Measurements from ENCODE around the gene RYR3. TPM values are rescaled to one million over a fixed set of nuclear protein-coding genes. Genes with fewer than 3 reads are reported as not detected.

The RYR3 gene
- total and polyA plus RNA-seq, 2 donors (not counting 1 experiment from before 2014, with no cell fraction given), result 0.17 TPM; not detected in 1

DNA sequence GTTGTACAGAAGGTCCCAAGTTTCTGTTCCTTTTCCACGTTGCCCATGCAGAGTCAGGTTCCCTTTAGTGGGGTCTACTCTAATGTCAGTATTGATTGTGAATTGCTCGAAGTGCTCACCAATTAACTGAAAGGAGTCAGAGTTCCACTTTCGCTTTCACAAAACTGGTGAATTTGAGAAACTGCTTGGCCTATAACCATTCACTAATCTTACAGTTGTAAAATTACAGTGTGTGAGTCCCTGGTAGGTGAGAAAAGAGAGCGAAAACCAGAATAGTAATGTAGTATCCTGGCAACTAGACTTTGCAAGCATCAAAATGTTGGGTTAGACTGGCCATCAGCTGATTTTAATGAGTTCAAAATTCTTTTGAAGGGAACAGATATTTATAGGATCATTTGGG lies 420.0 kb downstream of the RYR3 start:
- no peaks in the 10 kb centered on the region for H3K27me3 ChIP-seq (ENCODE audit: control insufficient read depth, insufficient read depth, low read length)
- H2AFZ ChIP-seq (ENCODE audit: low read length), result no peak overlapping the region
- no peak for TF ChIP-seq EZH2 (IDR thresholded peaks at IDR 0.05; ENCODE audit: low read length, missing control alignments)

DNA sequence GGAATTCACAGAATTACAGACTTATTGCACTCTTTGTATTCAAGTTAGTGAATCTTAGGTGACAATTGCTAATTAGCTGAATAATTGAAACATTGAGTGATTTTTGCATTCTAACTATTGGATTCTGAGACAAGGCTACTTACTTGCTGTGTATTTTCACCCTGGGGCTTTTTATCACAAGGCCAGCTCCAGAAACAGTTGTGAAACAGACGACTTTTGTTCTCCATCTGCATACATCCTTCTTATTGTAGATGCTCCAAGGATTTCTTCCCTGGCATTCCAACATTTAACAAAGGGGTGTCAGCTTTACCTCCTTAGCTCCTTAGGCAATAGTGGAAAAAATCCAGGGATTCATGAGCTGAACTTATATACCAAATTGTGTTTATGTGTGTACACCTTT lies 424.4 kb downstream of the RYR3 start:
- Histone ChIP-seq H3K4me2 (ENCODE audit: extremely low read depth, insufficient read depth, low read length) (no peak overlapping the region), H3K4me3 (replicated peaks in 1 of 4; ENCODE audit: control extremely low read depth in 1 of 4, insufficient read depth in 1 of 4, low read depth in 3 of 4, low read length in 4 of 4) (no peak overlapping the region), H2AFZ (ENCODE audit: low read length) (no peak overlapping the region), H3K9me3 (ENCODE audit: control insufficient read depth, insufficient read depth, low read depth, low read length) (no peaks in the 10 kb centered on the region), H3K27ac (ENCODE audit: insufficient read depth, low read length) (no peak overlapping the region), H3K4me1 (ENCODE audit: control insufficient read depth, extremely low read depth, insufficient read depth, low read length) (no peaks in the 10 kb centered on the region), H3K36me3 (ENCODE audit: control insufficient read depth, insufficient read depth, low read length) (no peaks in the 10 kb centered on the region), H3K79me2 (ENCODE audit: control insufficient read depth, insufficient read depth, low read length) (no peaks in the 10 kb centered on the region), H4K20me1 (ENCODE audit: control insufficient read depth, extremely low read depth, insufficient read depth, low read length) (no peaks in the 10 kb centered on the region), H3K9ac (ENCODE audit: insufficient read depth, low read length) (no peak overlapping the region), H3K27me3 (ENCODE audit: control insufficient read depth, insufficient read depth, low read length) (no peaks in the 10 kb centered on the region)
- TF ChIP-seq, protein P1, sequence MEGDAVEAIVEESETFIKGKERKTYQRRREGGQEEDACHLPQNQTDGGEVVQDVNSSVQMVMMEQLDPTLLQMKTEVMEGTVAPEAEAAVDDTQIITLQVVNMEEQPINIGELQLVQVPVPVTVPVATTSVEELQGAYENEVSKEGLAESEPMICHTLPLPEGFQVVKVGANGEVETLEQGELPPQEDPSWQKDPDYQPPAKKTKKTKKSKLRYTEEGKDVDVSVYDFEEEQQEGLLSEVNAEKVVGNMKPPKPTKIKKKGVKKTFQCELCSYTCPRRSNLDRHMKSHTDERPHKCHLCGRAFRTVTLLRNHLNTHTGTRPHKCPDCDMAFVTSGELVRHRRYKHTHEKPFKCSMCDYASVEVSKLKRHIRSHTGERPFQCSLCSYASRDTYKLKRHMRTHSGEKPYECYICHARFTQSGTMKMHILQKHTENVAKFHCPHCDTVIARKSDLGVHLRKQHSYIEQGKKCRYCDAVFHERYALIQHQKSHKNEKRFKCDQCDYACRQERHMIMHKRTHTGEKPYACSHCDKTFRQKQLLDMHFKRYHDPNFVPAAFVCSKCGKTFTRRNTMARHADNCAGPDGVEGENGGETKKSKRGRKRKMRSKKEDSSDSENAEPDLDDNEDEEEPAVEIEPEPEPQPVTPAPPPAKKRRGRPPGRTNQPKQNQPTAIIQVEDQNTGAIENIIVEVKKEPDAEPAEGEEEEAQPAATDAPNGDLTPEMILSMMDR (conservative IDR thresholded peaks at IDR 0.05 in 1 of 2, IDR thresholded peaks at IDR 0.05 in 1 of 2; ENCODE audit: low read depth in 1 of 2, low read length in 2 of 2), result no peak
- TF ChIP-seq EZH2 (IDR thresholded peaks at IDR 0.05; ENCODE audit: low read length, missing control alignments), result no peak
- no peak for DNase-seq (ENCODE audit: low read depth in 2 of 2)

More for the DNA sequence above, 420.0 kb downstream of the RYR3 start:
- DNase-seq (ENCODE audit: low read depth in 2 of 2), result no peak
- Histone ChIP-seq H3K9ac (ENCODE audit: insufficient read depth, low read length) (no peak overlapping the region), H4K20me1 (ENCODE audit: control insufficient read depth, extremely low read depth, insufficient read depth, low read length) (no peaks in the 10 kb centered on the region), H3K4me3 (replicated peaks in 1 of 4; ENCODE audit: control extremely low read depth in 1 of 4, insufficient read depth in 1 of 4, low read depth in 3 of 4, low read length in 4 of 4) (no peak overlapping the region), H3K79me2 (ENCODE audit: control insufficient read depth, insufficient read depth, low read length) (no peaks in the 10 kb centered on the region), H3K4me1 (ENCODE audit: control insufficient read depth, extremely low read depth, insufficient read depth, low read length) (no peaks in the 10 kb centered on the region), H3K9me3 (ENCODE audit: control insufficient read depth, insufficient read depth, low read depth, low read length) (no peaks in the 10 kb centered on the region), H3K36me3 (ENCODE audit: control insufficient read depth, insufficient read depth, low read length) (no peaks in the 10 kb centered on the region), H3K27ac (ENCODE audit: insufficient read depth, low read length) (no peak overlapping the region), H3K4me2 (ENCODE audit: extremely low read depth, insufficient read depth, low read length) (no peak overlapping the region)

DNA sequence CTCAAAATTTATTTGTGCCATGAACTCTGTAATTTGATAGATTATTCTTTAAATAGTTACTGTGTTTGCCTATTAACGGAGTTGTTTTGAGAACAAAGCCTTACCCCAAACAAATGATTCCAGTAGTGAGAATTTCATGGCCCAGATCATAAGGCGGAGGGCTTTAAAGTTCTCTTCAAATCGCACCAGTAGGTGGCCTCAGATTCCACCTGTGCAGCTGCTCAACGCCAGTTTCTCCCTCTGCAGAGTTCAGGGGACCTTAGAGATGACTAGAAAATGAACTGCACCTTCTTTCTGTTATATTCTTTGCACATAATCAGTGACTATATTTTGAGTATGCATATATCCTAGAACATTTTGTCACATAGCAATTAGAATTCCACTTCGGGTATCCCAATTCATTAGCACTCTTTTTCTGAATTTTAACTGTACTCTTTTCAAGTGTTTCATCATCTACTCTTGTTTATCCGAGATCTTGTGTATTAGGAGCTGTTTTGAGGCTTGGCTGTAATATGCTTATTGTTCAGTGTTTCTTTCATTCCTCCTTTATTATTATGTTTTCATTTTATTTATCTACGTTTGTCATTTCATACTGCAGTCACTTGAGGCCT lies 425.0 kb downstream of the RYR3 start:
- Histone ChIP-seq H3K9me3 (ENCODE audit: control insufficient read depth, insufficient read depth, low read depth, low read length) (no peaks in the 10 kb centered on the region), H3K27ac (ENCODE audit: insufficient read depth, low read length) (no peak overlapping the region), H3K9ac (ENCODE audit: insufficient read depth, low read length) (no peak overlapping the region), H3K4me1 (ENCODE audit: control insufficient read depth, extremely low read depth, insufficient read depth, low read length) (no peaks in the 10 kb centered on the region), H3K4me2 (ENCODE audit: extremely low read depth, insufficient read depth, low read length) (no peak overlapping the region), H3K27me3 (ENCODE audit: control insufficient read depth, insufficient read depth, low read length) (no peaks in the 10 kb centered on the region), H4K20me1 (ENCODE audit: control insufficient read depth, extremely low read depth, insufficient read depth, low read length) (no peaks in the 10 kb centered on the region), H2AFZ (ENCODE audit: low read length) (no peak overlapping the region), H3K36me3 (ENCODE audit: control insufficient read depth, insufficient read depth, low read length) (no peaks in the 10 kb centered on the region), H3K79me2 (ENCODE audit: control insufficient read depth, insufficient read depth, low read length) (no peaks in the 10 kb centered on the region), H3K4me3 (replicated peaks in 1 of 4; ENCODE audit: control extremely low read depth in 1 of 4, insufficient read depth in 1 of 4, low read depth in 3 of 4, low read length in 4 of 4) (no peak overlapping the region)
- DNase-seq (ENCODE audit: low read depth in 2 of 2), result peak; percentile 39 to 58
- no peak for TF ChIP-seq EZH2 (IDR thresholded peaks at IDR 0.05; ENCODE audit: low read length, missing control alignments)
- TF ChIP-seq, protein P1 (conservative IDR thresholded peaks at IDR 0.05 in 1 of 2, IDR thresholded peaks at IDR 0.05 in 1 of 2; ENCODE audit: low read depth in 1 of 2, low read length in 2 of 2), result peak; percentile 55 to 76
